ENCODE data around the gene NGB.
A peak's percentile ranks its signal among the peaks of the same experiment; 100 is the strongest.
"Not testable (repeated sequence)": the region's sequence is repeated elsewhere in the genome, so short reads cannot be mapped to it uniquely, and the experiment has no call there.

NGB gene, protein sequence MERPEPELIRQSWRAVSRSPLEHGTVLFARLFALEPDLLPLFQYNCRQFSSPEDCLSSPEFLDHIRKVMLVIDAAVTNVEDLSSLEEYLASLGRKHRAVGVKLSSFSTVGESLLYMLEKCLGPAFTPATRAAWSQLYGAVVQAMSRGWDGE

DNA sequence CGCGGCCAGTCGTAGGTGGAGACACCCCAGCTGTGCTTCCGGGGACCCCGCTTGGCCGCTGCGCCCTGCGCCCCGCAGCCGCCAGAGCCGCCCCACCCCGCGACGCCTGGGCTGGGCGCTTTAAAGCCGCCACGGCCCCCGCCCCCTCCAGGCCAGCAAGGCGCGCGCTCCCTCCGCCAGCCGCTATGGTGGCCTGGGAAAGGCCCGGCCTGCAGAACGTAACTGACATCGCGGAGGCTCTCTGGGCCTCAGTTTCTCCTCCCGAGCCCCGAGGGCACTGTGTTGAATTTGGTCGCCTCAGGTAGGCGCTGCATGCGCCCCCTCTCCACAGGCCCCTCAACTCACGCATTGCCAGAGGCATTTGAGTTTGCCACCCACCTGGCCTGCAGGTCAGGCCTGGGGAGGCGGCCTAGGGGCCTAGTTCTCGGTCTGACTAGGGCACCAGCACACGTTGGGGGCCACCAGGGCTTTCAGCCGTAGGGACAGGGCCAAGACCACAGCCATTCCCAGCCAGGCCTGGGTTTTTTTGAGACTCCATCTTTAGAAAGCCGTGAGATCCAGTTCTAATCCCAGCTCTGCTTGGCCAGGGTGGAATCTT lies at the start of gene NGB:
TSS of gene NGB (minus strand) at position 94 of the 598 bp plus-strand sequence. CDS start 269 bp downstream, outside the sequence.
- no peak for DNase-seq

DNA sequence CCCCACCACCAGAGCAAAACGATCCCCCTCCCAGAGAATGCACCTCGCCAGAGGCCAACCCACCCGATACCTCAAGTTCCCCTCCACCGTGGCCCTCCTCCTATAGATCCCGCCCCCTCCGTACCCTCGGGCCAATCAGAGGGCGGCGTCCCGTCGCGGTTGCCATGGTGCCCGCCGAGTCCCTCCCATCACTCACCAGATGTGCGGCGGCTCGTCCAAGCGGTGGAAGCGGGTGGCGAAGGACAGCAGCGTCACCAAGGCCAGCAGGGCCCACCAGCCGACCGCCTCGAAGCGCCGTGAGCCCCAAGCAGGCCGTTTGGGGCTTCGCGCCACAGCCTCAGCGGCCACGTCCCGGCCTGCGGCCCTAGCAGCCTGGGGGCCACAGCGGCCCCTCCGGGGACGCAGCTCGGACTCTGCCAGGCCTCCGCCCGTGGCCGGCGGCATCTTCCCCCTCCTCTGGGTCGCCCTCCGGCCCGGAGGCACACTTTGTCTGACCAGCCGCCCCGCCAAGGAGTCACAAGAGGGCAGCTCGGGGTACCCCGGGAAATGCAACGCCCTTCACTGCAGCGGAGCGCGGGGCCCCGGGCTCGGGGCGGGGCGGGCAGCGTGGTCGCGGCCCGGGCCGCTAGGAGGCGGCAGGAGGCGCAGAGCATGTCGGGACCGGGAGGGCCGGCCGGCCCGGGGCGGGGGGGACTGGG lies 49.4 kb upstream of the NGB start, which contains the start of gene POMT2:
TSS of gene POMT2 (minus strand) at position 646 of the 698 bp plus-strand sequence. CDS start at position 444, 202 bp downstream.
- no peak for DNase-seq

DNA sequence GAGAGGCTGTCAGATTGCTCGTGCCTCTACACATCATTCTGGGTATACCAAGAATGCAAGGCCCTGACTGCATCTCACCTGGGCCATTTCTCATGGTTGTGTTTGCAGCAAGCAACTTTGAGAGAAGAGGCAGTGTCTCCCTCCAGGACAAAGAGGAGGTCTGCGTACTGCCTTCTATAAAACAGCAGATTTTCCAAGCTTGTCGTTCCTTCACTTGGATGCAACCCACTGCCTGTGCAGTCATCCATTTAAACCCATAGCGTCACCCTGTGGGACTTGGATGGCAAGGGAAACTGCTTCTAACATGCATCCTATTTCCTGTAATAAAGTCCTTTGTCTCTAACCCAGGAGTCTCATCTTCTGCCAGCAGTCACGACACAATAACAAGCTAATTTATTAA lies 48.4 kb upstream of the NGB start:
- no peak for DNase-seq

DNA sequence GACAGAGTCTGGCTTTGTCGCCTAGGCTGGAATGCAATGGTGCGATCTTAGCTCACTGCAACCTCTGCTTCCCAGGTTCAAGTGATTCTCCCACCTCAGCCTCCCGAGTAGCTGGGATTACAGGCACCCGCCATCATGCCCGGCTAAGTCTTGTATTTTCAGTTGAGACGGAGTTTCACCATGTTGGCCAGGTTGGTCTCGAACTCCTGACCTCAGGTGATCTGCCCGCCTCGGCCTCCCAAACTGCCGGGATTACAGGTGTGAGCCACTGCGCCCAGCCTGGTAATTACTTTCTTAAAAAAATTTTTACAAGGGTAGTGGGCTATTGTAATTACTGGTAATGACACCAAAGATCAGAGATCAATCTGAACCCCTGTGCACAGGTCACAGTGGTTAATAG lies 47.8 kb upstream of the NGB start:
- not testable (repeated sequence) for DNase-seq

DNA sequence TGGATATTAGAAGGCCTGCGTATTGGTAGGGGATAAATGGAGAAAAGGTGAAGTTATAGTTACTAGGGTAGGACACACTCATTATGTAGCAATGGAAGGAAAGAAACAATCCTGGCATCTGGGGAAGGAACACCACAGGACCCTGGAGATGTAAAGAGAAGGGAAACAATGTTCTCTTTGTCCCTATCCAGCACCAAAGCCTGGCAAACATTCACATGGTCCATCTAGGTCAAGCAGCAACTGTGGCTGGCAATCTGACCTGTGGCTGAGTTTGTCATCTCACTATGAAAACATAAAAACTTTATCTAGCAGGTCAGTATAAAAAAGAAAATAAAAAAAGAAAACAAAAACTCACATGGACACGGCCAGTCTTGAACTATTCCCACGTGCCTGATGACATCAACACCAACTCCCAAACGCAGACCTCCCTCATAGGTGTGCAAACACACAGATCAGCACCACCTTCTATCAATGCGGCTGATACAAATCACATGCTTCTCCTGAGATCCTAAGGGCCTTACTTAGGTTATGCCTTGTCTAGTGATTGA lies 47.1 kb upstream of the NGB start:
- DNase-seq: no peak

DNA sequence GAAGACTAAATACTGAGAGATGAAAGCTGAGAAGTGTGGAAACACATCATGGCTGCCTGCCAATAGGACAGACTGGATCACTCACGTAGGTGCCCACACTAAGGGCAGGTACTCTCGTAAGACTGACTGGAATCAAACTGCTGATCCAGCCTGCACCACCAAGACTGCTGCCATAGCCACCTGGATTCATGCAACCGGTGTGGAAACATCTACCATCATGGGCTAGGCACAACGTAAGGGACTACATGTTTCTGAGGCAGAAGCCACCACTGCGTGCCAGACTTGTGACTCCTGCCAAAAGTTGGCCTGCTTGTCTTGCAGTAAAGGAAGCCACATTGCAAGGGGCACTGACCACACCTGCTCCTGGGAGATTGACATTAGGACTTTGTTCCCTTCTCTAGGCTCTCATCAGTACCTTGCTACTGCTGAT lies 45.9 kb upstream of the NGB start:
- DNase-seq: peak; percentile 38

DNA sequence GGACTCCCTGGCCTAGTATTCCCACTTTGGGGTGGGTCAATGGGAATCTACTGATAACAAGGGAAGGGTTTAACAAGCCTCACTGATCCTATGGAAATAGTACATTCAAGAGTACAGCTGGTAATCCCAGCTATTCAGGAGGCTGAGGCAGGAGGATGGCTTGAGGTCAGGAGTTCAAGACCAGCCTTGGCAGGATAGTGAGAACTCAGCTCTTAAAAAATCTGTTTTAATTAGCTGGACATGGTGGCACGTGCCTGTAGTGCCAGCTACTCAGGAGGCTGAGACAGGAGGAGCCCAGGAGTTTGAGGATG lies 45.1 kb upstream of the NGB start:
- no peak for DNase-seq

DNA sequence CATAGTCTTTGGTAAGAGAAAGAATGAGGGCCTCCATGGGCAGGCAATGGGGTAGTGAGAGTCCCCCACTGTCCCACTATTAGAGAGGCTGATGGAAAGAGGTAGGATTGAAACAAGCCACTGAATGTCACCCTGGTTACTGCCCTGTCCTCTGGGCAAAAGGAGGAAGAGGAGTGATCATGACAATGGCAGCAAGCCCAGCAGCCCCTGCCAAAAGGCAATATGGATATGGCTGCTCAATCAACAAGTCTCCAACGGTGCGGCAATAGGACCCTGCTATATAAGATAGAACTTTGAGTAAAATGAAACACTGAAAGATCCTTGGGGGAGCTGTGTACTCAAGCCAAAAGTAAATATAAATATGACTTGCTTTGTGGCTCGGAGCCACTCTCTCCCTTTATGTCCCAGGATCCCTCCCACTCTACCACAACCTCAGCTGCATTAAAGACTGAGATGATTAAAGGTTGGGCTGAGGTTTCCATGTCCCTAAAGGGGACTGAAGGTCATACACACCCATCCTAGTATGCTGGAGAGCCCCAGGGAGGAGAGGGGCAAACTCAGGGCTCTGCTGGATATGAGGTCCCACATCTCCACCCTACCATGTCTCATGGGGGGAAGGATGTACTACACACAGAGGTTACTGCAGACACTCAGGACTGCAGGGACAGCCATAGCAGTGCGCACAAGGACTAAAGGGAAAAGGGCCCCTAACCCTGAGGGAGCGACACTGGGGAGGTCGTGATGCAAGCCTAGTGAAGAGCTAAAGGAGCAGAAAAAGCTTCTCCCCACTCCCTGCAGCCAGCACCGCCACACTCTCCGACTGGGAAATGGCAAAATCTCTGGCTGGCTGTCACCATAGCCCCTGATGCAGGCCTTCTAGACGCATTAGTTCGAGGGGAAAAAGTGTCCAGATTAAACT lies 43.8 kb upstream of the NGB start:
- DNase-seq: no peak

DNA sequence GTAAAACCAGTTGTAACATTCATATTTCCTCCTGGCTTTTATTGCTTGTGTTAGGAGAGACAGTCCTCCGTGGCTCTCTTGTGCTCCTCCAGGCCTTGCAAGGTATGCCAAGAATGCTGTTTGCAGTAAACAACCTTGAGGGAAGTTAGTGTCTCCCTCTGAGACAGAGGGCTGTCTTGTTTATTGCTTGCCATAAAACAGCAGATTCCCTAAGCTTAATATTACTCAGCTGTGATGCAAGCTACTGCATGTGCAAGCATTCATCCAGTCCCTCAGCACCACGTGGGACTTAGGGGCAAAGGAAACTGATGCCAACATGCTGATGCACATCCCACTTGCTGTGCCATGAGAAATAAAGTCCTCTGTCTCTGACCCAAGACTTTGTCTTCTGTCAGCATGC lies 43.0 kb upstream of the NGB start:
- no peak for DNase-seq

DNA sequence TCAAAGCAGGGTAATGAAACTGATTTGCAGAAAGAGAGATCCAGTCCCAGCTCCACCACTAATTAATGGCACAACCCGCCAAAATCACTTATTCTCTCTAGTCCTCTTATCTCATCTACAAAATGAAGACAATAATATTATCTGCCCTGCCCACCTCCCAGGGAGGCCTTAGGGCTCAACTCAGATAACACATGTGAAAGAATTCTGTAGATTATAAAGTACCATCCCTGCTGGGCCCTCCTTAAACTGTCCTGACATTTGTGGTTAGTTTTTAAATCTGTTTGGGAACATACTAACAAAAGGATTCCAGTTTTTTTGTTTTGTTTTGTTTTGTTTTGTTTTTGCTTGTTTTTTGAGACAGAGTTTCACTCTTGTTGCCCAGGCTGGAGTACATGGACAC lies 42.4 kb upstream of the NGB start:
- no peak for DNase-seq

DNA sequence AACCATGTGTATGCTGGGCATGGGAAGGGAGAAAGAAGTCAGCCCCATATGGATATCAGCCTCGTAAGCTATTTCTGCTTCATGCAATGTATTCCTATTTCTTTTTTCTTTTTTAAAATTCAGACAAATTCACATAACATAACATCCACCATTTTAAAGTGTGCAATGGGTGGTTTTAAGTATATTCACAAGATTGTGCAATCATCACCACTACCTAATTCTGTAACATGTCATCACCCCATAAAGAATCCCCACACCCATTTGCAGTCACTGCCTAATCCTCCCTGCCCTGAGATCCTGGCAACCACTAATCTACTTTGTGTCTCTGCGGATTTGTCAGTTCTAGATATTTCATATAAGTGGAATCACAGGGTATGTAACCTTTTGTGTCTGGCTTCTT lies 40.2 kb upstream of the NGB start:
- DNase-seq: no peak

DNA sequence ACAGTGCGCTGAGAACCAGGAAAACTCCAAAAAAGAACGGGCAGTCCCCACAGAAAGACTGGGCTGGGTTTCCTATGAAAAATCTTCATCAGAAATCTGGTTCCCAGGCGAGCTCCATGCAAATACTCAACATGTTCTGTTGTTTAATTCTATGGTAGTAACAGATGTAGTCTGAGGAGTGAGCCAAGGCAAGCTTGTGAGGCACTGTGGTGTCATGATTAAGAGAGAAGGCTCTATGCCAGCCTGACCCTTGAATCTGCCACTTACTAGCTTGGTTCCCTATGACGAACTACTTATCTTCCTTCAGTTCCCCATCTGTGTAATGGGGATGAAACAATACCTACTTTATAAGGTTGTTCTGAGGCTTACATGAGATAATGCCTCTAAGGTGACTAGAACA lies 39.0 kb upstream of the NGB start:
- no peak for DNase-seq

DNA sequence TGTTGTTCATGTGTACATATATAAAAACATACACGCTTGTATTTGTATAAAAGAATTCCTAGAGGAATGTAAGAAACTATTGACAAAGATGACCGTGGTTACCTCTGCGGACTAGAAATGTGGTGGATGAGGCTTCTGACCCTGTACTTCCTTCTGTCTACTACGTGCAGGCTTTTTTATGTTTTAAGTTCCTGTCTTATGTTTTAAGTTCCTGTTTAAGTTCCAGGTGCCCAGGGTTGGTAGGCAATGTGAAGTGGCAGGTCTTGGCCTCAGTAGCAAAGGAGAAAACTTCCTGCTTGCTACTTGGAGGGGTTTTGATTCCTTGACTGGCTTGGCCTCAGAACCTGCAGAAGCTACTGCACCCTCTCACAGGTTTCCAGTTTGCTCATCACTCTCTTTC lies 38.1 kb upstream of the NGB start:
- DNase-seq: no peak

DNA sequence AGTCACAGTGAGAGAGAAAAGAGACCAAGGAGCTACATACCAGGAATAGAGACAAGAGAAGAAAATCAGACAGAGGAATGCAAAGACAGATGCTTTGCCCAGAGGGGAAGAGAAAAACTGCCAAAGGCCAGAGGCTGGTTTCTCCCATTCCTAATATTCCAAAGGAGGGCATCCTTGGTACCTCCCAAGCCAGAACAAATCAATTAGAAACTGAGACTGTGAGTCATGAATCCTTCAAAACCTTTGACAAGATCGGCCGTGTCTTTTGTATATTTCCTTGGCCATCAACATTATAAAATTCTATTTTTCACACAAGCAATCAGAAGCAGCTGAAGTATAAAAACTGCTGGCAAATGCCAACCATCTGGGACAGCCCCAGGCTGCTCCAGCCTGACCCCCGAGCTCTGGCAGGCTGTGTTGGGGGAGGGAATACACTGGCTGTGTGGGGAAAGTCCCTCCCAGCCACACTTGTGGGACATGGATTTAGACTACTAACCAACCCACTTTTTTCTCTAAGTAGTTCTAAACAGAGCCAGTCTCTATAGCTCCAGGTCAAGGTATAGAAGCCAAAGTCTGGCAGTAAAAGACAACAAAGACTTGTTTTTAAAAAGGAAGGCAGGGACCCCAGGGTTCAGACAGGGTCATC lies 36.0 kb upstream of the NGB start:
- no peak for DNase-seq

DNA sequence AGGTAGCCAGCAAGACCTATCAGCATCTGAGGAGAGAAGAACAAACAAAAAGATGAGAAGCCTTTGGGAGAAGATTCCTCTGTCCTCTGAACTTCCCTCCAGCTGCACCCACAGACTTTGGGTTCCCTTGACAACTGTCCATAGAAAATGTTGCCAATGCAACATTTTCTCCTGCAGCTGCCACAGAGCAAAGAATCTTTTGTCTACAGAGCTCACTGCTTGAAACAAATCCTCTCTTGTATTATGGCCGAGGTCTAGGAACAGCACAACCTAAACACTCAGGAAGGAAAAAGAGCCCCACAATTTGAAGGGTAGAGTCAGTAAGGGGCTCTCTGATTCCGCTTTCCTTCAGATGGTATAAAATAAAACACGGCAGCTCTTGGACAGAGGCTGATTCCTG lies 35.4 kb upstream of the NGB start:
- no peak for DNase-seq

DNA sequence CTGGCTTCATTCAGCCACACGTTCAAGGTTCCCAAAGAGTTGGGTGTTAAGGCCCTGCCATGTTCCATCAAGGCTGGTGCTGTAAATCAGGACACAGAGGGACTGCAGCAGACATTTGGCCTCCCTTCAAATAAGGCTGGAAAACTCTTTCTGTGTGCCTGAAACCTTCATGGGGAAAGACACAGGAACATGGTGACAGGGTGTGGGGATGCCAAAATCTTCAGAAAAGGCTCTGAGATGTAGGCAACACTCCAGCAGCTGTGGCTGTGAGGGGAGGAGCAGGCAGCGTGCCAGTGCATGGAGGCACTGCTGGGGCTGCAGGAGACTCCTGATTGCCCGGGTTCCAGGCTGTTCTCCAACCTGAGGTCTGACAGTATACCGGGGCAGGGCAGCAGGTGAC lies 34.7 kb upstream of the NGB start:
- no peak for DNase-seq

DNA sequence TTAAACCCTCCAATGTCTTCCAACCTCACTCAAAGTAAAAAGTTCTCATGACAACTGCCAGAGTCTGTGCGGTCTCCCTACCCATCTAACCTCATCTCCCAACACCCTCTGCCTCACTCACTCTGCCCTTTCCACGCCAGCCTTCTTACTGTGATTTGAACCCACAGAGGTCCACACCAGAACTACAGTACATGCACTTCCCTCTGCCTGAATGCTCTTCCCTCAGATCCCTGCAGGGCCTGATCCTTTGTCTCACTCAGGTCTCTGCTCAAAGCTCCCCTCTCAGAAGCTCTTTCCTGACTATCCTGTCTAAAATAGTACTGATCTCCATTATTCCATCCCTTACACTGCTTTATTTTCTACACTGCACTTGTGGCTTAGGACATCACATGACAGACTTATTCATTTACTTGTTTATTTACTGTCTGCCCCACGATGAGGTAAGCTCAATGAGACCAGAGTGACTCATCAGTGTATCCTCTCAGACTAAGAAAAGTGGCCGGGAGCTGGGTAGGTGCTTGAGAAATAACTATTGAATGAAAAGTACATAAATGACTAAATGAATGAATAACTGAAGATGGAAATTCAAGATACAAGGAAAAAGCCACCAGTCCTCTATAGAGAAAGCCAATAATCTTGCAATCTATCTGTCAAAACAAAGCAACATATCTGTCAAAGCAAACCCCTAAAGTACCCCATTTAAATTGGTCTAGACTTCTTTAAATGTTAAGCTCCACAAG lies 32.6 kb upstream of the NGB start:
- DNase-seq: peak; percentile 34

DNA sequence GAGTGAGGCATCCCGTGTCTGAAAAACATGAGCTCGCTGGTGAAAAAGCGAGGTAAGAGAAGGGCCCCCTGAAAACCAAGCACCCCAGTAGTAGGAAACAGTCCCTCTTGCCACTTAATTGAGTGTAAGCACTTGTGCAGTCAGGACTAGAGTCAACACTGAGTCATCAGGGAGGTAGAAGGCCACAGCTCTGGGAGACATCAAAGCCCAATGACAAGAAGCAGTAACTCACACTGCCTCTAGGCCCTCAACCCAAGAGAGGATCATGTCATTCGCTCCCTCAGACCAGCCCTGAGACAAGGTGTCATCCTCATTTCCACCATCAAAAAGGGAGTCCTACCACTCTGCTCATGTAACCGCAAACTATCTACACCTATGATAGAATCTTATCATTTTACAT lies 31.9 kb upstream of the NGB start:
- DNase-seq: no peak

DNA sequence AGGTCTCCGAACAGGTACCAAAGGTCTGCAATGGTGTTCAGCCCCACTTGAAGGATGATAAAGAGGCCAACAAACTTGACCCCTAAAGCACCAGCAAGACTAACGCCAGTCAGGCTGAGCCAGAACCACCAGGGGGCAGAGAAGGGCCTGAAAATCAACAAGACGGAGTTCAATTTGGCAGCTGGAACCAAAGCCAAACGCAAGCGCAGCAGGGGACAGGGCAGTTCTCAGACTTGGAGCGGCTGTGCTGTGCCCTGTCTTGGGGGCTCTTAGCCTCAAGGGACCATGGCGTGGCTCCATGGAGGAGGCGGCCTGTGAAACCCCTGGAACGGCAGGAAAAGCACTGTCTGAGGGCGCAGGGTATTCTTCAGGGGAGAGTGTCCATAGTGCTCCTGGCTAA lies 30.1 kb upstream of the NGB start:
- no peak for DNase-seq

DNA sequence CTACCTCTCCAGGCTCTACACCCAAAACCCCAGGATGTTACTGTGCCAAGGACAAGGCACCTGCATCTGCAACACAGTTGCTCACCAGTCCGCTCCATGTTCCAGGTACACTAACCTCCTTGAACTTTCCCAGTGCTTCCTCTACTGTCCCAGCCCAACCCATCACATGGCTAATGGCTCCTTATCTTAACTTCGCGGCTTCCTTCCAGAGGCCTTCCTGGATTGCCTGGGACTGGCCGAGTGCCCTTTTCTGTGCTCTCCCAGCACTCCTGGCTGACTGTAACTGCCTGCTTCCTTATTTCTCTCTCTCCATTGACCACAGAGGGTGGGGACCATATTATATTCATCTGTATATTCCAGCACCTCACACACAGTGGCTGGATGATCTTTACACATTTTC lies 28.8 kb upstream of the NGB start:
- no peak for DNase-seq

DNA sequence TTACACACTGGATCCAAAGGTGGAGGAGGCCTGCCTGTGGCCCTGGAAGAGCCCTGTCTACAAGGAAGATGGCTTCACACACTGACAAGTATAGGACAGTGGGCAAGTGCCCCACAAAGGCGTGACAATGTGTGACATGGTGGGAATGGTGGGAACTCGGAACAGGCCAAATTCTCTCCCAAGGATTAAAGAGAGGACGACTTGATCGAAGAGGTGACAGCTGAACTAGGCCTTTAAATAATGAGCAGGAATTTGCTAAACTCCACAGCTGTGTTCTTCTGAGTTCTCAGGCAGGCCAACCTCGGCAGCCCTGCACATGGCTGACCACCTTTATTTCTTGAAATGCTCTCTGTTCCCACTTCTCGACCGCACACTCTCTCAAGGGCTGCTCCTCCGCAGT lies 25.9 kb upstream of the NGB start:
- no peak for DNase-seq

DNA sequence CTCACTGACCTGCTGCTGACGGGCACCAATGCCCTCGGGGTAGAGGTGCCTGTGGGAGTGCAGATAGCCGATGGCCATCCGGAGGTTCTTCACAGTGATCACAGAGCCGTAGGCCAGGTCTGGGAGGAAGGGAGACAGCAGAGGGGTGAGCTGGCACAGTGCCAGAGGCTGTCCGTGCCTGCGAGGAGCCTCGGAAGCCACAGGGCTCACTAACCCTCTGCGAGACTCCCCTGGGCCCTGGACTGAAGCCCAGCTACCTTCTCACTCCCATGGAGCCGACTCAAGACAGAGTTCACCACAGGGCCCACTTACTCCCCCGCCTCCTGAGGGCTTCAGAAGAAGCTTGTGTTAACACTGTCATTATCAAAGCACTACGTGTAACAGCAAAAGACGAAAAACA lies 25.1 kb upstream of the NGB start:
- DNase-seq: no peak
